Parathyroid adenoma (tissue), 2 donors: Measurements from ENCODE around the gene DCHS2.

Source experiments
- H2AFZ ChIP-seq: fragments of 300-600 bp; sonication (generic); one replicate; pipeline ENCODE4 v1.7.0; 2017; ENCODE audit warnings: antibody characterized with exemption, mild to moderate bottlenecking
- H3K27ac ChIP-seq: fragments of 300-600 bp; sonication (generic); one replicate; pipeline ENCODE4 v1.7.0; 2017
- H3K27me3 ChIP-seq: fragments of 300-600 bp; sonication (generic); one replicate; pipeline ENCODE4 v1.7.0; 2017; ENCODE audit warnings: low read length; ENCODE audit not compliant: control insufficient read depth, insufficient read depth
- H3K36me3 ChIP-seq: fragments of 300-600 bp; sonication (generic); one replicate; pipeline ENCODE4 v1.7.0; 2017; ENCODE audit warnings: low read length; ENCODE audit not compliant: control insufficient read depth, insufficient read depth
- H3K4me1 ChIP-seq: fragments of 300-600 bp; sonication (generic); one replicate; pipeline ENCODE4 v1.7.0; 2017; ENCODE audit warnings: control low read depth
- H3K4me2 ChIP-seq: fragments of 300-600 bp; sonication (generic); one replicate; pipeline ENCODE4 v1.7.0; 2017; ENCODE audit warnings: low read length
- H3K4me3 ChIP-seq: fragments of 300-600 bp; sonication (generic); one replicate; pipeline ENCODE4 v1.7.0; 2017; ENCODE audit warnings: low read depth, low read length
- H3K79me2 ChIP-seq: fragments of 300-600 bp; sonication (generic); one replicate; pipeline ENCODE4 v1.7.0; 2017; ENCODE audit warnings: control low read depth
- H3K9ac ChIP-seq: fragments of 300-600 bp; sonication (generic); one replicate; pipeline ENCODE4 v1.7.0; 2017; ENCODE audit warnings: mild to moderate bottlenecking
- H3K9me3 ChIP-seq: fragments of 300-600 bp; sonication (generic); one replicate; pipeline ENCODE4 v1.7.0; 2017; ENCODE audit warnings: low read length; ENCODE audit not compliant: control insufficient read depth
- TF ChIP-seq, protein P1 (sequence below): fragments of 300-600 bp; sonication (generic); IDR thresholded peaks from one replicate; pipeline ENCODE4 v1.7.0; 2017; ENCODE audit warnings: antibody characterized with exemption, mild to moderate bottlenecking
- donor health status: primary hyperparathyroidism.

DCHS2 gene, protein sequence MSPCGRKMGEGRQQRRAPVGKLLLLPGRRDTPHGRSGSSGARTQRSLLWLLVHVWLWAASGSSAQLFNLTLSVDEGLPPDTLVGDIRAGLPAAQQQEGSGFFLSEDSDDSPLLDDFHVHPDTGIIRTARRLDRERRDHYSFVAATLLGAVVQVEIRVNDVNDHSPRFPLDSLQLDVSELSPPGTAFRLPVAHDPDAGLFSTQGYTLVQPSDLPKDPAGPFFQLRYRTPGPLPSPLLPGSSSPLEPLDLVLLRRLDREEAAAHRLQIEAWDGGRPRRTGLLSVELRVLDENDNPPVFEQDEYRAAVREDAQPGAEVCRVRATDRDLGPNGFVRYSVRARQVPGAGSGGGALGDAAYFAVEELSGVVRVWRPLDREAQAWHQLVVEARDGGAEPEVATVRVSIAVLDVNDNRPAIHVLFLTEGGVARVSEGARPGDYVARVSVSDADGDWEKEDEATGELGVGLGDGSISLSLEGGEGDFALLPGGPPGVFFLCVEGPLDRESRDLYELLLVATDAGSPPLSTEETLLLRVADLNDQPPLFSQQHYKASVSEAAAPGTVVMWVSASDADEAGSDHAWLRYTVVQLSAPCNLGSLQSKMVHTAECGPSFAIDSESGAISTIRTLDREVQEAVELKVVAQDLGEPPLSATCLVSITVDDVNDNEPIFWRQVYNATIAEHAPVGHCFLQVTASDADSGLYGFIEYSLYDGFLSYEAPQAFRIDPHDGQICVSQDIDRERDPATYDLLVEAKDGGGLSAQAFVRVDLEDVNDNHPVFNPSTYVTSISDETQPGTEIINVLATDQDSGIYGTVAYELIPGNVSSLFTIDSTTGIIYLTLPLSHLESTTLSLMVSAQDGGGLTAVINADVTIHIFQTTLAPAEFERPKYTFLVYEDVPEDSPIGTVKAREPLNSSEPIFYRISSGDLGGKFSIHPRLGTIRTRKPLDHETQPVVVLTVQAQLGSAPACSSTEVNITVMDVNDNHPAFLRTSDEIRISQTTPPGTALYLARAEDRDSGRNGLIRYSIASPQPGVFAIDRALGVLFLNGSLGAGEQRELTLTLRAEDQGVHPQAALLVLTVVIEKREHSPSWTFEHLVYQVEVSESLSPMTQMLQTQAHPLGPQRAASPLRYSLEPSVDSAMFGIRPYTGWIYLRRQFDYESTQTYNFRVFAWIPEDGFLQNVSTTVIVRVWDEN (N-terminal part only)

DNA sequence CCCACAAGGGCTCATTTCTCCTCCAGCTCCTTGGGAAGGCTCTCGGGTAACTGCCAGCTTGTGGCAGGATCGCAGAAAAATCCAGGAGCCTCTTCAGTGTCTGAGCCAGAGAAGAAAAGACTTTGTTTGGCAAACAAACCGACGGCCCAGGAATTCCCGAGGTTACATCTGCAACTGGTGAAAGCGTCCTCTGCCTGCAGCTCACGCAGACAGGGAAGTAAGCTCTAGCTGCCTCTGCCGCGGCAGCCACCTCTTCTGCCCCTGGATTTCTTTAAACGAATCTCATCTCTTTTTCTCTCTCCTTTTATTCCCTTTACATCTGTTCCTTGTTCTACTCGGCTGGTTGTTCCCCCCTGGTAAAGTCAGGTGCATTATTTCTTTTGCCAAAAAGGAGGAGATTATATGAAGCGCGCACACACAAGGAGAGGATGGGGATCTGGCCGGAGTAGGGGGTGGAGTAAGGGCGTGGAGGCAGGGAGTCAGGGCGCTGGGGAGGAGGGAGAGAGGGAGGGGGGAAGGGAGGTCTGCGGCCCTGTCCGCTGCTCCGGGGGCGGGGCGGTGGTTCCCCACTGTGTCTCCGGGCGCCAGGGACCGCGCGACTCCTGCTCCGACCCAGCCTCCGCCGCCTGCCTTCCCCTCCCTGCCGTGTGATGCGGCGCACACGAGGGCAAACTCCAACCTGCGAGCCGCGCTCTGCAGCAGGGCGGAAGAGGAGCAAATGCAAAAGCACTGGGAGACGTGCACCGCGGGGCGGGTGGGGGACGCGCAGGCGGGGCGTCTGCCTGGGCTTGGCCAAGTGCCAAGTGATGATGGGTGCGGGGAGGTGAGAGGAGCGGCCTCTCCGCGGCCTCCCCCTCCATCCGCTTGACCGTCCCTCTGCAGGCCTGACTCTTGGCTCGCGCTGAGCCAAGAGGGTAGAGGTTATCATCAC, at the start of gene DCHS2:
Gene DCHS2 (minus strand): TSS at position 459 of the 931 bp plus-strand sequence. CDS start 444 bp downstream, at position 15.
- peak within 1 kb of the TSS; percentile 31 for H3K4me3 ChIP-seq
- H3K27me3 ChIP-seq: peaks cover 8% of the 10 kb centered on the region
- TF ChIP-seq, protein P1, sequence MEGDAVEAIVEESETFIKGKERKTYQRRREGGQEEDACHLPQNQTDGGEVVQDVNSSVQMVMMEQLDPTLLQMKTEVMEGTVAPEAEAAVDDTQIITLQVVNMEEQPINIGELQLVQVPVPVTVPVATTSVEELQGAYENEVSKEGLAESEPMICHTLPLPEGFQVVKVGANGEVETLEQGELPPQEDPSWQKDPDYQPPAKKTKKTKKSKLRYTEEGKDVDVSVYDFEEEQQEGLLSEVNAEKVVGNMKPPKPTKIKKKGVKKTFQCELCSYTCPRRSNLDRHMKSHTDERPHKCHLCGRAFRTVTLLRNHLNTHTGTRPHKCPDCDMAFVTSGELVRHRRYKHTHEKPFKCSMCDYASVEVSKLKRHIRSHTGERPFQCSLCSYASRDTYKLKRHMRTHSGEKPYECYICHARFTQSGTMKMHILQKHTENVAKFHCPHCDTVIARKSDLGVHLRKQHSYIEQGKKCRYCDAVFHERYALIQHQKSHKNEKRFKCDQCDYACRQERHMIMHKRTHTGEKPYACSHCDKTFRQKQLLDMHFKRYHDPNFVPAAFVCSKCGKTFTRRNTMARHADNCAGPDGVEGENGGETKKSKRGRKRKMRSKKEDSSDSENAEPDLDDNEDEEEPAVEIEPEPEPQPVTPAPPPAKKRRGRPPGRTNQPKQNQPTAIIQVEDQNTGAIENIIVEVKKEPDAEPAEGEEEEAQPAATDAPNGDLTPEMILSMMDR: no peak
- no peaks in the 10 kb centered on the region for H3K9me3 ChIP-seq
- no peak within 1 kb of the TSS for H3K9ac ChIP-seq
- no peak within 1 kb of the TSS for H3K27ac ChIP-seq
- H2AFZ ChIP-seq: peak within 1 kb of the TSS; percentile 62
- no peaks in the 10 kb centered on the region for H3K36me3 ChIP-seq
- H3K4me2 ChIP-seq: peak within 1 kb of the TSS; percentile 44
- H3K79me2 ChIP-seq: no peaks in the 10 kb centered on the region
- no peaks in the 10 kb centered on the region for H3K4me1 ChIP-seq

DNA sequence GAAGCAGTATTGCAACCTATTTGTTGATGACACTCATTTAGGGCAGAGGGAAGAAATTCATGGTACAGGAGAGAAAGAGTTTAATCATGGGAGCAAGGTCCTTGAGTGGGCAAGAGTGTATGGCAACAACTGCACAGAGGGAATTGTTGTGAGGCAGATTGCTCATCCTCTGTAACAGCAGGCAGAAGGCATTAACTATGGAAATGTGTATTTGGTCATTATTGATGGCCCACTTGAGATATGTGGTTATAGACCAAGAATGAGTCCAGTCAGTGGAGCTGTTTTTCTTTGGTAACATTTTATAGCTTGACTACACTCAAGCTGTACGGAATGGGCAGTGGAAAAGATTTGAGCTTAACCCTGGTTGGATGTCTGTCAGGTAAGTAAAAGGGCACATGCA, 42.7 kb upstream of the DCHS2 start:
- Histone ChIP-seq H2AFZ (no peak overlapping the region), H3K36me3 (no peaks in the 10 kb centered on the region), H3K27me3 (no peaks in the 10 kb centered on the region), H3K4me3 (no peak overlapping the region), H3K27ac (no peak overlapping the region), H3K9me3 (no peaks in the 10 kb centered on the region), H3K4me2 (no peak overlapping the region), H3K9ac (no peak overlapping the region), H3K79me2 (no peaks in the 10 kb centered on the region), H3K4me1 (no peaks in the 10 kb centered on the region)
- TF ChIP-seq, protein P1: no peak

DNA sequence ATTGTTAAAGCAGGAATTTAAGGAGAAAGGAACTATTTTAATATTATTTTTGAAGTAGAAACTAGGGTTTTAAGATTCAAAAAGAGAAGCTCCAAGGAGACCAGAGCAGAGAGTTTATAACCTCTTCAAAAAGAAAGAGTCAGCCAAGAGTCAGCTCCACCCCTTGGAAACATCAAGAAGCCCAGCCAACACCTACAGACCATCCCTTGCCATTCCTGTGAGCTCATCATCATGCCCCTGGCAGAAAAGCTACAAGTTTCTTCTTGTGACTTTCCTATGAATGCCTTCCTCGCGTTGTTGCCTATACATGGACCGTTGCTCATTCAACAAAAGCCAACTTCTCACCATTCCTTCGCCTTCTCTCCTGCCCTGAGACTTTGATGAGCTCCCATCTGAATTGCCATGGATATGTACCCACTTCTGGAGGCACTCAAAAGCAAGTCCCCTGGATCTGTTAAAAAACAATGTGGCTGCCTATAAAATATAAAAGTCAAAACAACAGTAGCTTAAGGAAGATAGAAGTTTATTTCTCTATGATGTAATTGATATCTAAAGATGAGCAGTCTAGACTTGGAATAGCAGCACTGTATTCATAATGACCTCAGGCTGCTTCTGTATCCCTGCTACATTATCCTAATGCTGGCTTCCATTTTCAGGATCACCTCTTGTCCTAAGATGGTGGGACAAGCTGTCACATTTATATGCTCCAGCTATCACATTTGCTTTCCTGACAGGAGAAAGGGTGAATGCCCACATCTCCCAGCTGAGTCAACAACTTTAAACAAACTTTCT, 38.3 kb upstream of the DCHS2 start:
- H2AFZ ChIP-seq: no peak overlapping the region
- H3K9ac ChIP-seq: no peak overlapping the region
- no peaks in the 10 kb centered on the region for H3K9me3 ChIP-seq
- no peak overlapping the region for H3K4me2 ChIP-seq
- H3K27me3 ChIP-seq: no peaks in the 10 kb centered on the region
- no peaks in the 10 kb centered on the region for H3K36me3 ChIP-seq
- no peaks in the 10 kb centered on the region for H3K79me2 ChIP-seq
- H3K27ac ChIP-seq: no peak overlapping the region
- H3K4me3 ChIP-seq: no peak overlapping the region
- TF ChIP-seq, protein P1: no peak
- no peaks in the 10 kb centered on the region for H3K4me1 ChIP-seq

DNA sequence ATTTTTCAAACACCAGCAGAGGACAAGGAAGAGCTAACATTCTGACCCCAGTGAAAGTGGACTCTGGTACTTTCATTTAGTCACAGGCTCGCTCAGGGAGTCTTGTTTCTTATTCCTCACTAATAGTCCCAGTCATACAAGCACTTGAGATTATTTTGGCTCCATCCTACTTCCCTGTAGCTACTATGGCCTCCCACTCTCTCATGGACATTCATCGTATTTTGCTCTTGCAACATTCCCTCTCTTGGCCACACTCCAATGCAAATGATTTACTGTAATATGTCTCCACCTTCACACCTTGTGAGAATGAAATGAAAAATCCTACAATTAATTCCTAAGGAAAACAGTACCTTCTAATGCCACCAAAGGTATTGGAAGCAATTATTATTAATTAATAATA, 37.3 kb upstream of the DCHS2 start:
- no peaks in the 10 kb centered on the region for H3K4me1 ChIP-seq
- H2AFZ ChIP-seq: no peak overlapping the region
- H3K9ac ChIP-seq: no peak overlapping the region
- no peaks in the 10 kb centered on the region for H3K9me3 ChIP-seq
- TF ChIP-seq, protein P1: no peak
- no peaks in the 10 kb centered on the region for H3K36me3 ChIP-seq
- no peaks in the 10 kb centered on the region for H3K27me3 ChIP-seq
- no peak overlapping the region for H3K4me3 ChIP-seq
- no peaks in the 10 kb centered on the region for H3K79me2 ChIP-seq
- H3K27ac ChIP-seq: no peak overlapping the region
- no peak overlapping the region for H3K4me2 ChIP-seq
